Measurements from ENCODE around the gene TTC27. TPM values are rescaled to one million over a fixed set of nuclear protein-coding genes. Genes with fewer than 3 reads are reported as not detected.
"Not testable (repeated sequence)": the region's sequence is repeated elsewhere in the genome, so short reads cannot be mapped to it uniquely, and the experiment has no call there.

The TTC27 gene
- polyA plus RNA-seq, 4 donors: 3.4 to 14.6 (median 8.1) TPM

DNA sequence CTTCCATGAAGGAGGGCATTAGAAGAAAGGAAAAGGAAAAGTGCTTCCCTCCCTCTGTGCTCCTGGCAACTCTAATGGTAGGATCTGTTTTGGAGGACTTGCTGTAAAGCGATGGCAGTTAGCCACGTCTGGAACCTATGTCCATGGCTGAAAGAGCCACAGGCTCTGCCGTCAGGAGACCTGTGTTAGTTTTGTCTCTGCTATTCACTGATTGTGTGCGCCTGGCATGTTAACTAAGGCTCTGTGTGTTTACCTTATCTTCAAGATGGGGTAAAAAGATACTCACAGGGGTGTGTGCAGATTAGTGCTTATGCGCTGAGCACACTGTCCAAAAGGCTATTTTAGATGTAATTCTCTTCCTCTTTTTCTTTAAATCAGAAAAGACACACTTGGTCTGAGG is 209.1 kb downstream of the TTC27 start:
- H3K36me3 ChIP-seq (ENCODE audit: control insufficient read depth in 3 of 3, insufficient read depth in 2 of 3, low read depth in 1 of 3, low read length in 3 of 3): no peaks in the 10 kb centered on the region
- FAIRE-seq (no peak), DNase-seq (no peak)
- no peak overlapping the region for H3K27ac ChIP-seq (ENCODE audit: low read depth in 1 of 3, low read length in 2 of 3)
- no peaks in the 10 kb centered on the region for H3K27me3 ChIP-seq (ENCODE audit: control insufficient read depth in 3 of 3, insufficient read depth in 3 of 3, low read length in 3 of 3)
- WGBS, 3 donors: 34 to 57% (median 48%) methylated on average over 5 of the region's 5 CpGs
- no peaks in the 10 kb centered on the region for H3K9me3 ChIP-seq (ENCODE audit: control insufficient read depth in 2 of 2, insufficient read depth in 1 of 2, low read depth in 1 of 2, low read length in 1 of 2)
- H3K4me1 ChIP-seq (ENCODE audit: control insufficient read depth in 3 of 3, insufficient read depth in 2 of 3, low read depth in 1 of 3, low read length in 2 of 3): no peaks in the 10 kb centered on the region
- no peak overlapping the region for H3K4me3 ChIP-seq (ENCODE audit: low read depth in 1 of 3, low read length in 3 of 3)

DNA sequence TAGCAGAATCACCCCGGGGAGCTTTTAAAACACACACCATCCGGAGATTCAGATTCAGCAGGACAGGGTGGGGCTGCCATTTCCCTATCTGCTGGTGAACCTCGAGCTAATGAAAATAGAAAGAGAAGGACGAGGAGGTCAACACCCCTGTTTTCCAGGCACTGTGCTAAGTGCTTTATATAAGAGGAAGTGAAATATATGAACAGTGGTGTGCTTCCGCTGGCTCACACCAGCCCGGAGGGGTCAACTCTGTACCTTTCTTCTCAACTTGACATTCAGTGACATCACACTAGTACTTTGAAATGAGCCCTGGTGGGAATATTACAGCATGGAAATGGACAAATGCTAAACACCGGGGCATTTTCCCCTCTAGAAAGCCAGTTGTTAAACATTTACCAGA is 210.6 kb downstream of the TTC27 start:
- H3K4me3 ChIP-seq (ENCODE audit: low read depth in 1 of 3, low read length in 3 of 3): no peak overlapping the region
- H3K27ac ChIP-seq (ENCODE audit: low read depth in 1 of 3, low read length in 2 of 3): no peak overlapping the region
- no peaks in the 10 kb centered on the region for H3K9me3 ChIP-seq (ENCODE audit: control insufficient read depth in 2 of 2, insufficient read depth in 1 of 2, low read depth in 1 of 2, low read length in 1 of 2)
- WGBS, 3 donors: 66 to 71% (median 70%) methylated on average over 7 of the region's 7 CpGs
- H3K4me1 ChIP-seq (ENCODE audit: control insufficient read depth in 3 of 3, insufficient read depth in 2 of 3, low read depth in 1 of 3, low read length in 2 of 3): no peaks in the 10 kb centered on the region
- no peak for DNase-seq
- no peak for FAIRE-seq
- H3K27me3 ChIP-seq (ENCODE audit: control insufficient read depth in 3 of 3, insufficient read depth in 3 of 3, low read length in 3 of 3): no peaks in the 10 kb centered on the region
- no peaks in the 10 kb centered on the region for H3K36me3 ChIP-seq (ENCODE audit: control insufficient read depth in 3 of 3, insufficient read depth in 2 of 3, low read depth in 1 of 3, low read length in 3 of 3)

GRCh38 chr2:32838949-32839348 is 211.1 kb downstream of the TTC27 start:
- Histone ChIP-seq H3K27me3 (ENCODE audit: control insufficient read depth in 3 of 3, insufficient read depth in 3 of 3, low read length in 3 of 3) (no peaks in the 10 kb centered on the region), H3K9me3 (ENCODE audit: control insufficient read depth in 2 of 2, insufficient read depth in 1 of 2, low read depth in 1 of 2, low read length in 1 of 2) (no peaks in the 10 kb centered on the region), H3K4me3 (ENCODE audit: low read depth in 1 of 3, low read length in 3 of 3) (no peak overlapping the region), H3K27ac (ENCODE audit: low read depth in 1 of 3, low read length in 2 of 3) (no peak overlapping the region), H3K4me1 (ENCODE audit: control insufficient read depth in 3 of 3, insufficient read depth in 2 of 3, low read depth in 1 of 3, low read length in 2 of 3) (no peaks in the 10 kb centered on the region), H3K36me3 (ENCODE audit: control insufficient read depth in 3 of 3, insufficient read depth in 2 of 3, low read depth in 1 of 3, low read length in 3 of 3) (no peaks in the 10 kb centered on the region)
- FAIRE-seq: no peak
- 67 to 84% (median 80%) methylated on average over 4 of the region's 4 CpGs for WGBS, 3 donors
- no peak for DNase-seq

DNA sequence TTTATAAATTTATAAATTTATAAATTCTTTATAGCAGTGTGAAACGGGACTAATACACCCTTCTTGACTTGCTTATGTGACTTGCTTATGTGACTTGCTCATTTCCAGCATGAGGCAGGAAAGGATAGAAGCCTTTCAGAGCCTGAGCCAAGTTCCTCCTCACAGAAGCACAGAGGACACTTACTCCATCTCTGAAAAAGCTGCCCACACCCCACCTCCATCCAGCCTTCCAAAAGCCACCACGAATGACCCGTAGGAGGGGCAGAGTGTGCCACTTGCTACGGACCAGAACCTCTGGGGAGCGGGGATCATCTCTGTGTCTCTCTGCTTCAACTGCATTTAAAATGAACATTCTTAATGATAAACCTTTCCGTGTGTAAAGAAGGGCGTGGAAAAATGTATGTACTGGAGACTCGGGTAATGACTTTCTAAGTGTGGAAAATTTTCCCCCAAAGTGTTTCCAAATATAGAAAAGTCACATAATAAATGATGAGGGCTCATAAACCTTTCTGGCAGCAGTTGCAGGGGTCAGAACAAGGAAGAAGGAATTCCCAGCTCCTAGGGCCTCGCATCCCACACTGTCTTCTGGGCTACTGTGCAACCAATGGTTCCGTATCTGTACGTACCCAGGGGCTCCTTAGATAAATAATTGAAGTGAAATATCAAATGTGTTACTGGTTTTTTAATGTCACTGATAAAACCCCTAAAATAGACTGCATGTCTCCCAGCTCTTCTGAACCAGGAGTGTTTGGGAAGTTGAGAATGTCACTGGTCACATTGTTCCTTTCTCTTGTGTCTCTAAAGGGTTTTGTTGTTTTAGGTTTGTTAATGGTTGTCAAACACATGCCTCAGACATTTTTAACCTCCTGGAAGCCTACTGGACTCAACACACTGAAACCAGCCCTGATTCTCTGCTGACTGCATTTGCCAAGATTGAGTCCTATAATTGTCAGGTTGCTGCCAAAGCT is 214.4 kb downstream of the TTC27 start:
- H3K27me3 ChIP-seq (ENCODE audit: control insufficient read depth in 3 of 3, insufficient read depth in 3 of 3, low read length in 3 of 3): no peaks in the 10 kb centered on the region

DNA sequence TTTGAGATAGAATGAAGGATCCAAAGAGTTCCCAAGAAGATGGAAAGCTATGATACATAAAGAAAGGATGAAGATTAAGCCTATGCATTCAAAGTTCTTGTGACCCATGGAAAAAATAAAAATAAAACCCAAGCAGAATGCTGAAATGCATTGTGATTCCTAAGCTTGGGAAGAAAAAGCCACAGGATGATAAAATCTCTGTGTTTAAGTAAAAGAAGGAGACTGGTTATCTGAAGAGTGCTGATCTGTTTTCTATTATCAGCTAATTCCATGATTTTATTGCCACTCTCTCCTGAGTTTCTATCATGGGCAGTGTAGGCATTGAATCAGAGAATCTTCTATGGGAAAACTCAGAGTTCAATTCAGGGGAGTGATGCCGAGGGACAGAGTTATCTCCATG is 215.8 kb downstream of the TTC27 start:
- Histone ChIP-seq H3K27ac (ENCODE audit: low read depth in 1 of 3, low read length in 2 of 3) (no peak overlapping the region), H3K36me3 (ENCODE audit: control insufficient read depth in 3 of 3, insufficient read depth in 2 of 3, low read depth in 1 of 3, low read length in 3 of 3) (no peaks in the 10 kb centered on the region), H3K27me3 (ENCODE audit: control insufficient read depth in 3 of 3, insufficient read depth in 3 of 3, low read length in 3 of 3) (no peaks in the 10 kb centered on the region), H3K4me1 (ENCODE audit: control insufficient read depth in 3 of 3, insufficient read depth in 2 of 3, low read depth in 1 of 3, low read length in 2 of 3) (no peaks in the 10 kb centered on the region), H3K4me3 (ENCODE audit: low read depth in 1 of 3, low read length in 3 of 3) (no peak overlapping the region), H3K9me3 (ENCODE audit: control insufficient read depth in 2 of 2, insufficient read depth in 1 of 2, low read depth in 1 of 2, low read length in 1 of 2) (no peaks in the 10 kb centered on the region)
- WGBS, 3 donors: 41 to 79% (median 68%) methylated on average over 1 of the region's 1 CpG
- no peak for DNase-seq
- no peak for FAIRE-seq

More for the DNA sequence above, 214.4 kb downstream of the TTC27 start:
- no peaks in the 10 kb centered on the region for H3K36me3 ChIP-seq (ENCODE audit: control insufficient read depth in 3 of 3, insufficient read depth in 2 of 3, low read depth in 1 of 3, low read length in 3 of 3)
- peak overlapping the region in 1 of 3 donors; percentile 0 for H3K4me3 ChIP-seq (ENCODE audit: low read depth in 1 of 3, low read length in 3 of 3)
- no peak overlapping the region for H3K27ac ChIP-seq (ENCODE audit: low read depth in 1 of 3, low read length in 2 of 3)
- FAIRE-seq (no peak), DNase-seq (no peak)
- no peaks in the 10 kb centered on the region for H3K4me1 ChIP-seq (ENCODE audit: control insufficient read depth in 3 of 3, insufficient read depth in 2 of 3, low read depth in 1 of 3, low read length in 2 of 3)
- H3K9me3 ChIP-seq (ENCODE audit: control insufficient read depth in 2 of 2, insufficient read depth in 1 of 2, low read depth in 1 of 2, low read length in 1 of 2): no peaks in the 10 kb centered on the region
- WGBS, 3 donors: 74 to 84% (median 81%) methylated on average over 11 of the region's 11 CpGs

- no peak overlapping the region for H3K4me3 ChIP-seq (ENCODE audit: low read depth in 1 of 3, low read length in 3 of 3)
- no peaks in the 10 kb centered on the region for H3K36me3 ChIP-seq (ENCODE audit: control insufficient read depth in 3 of 3, insufficient read depth in 2 of 3, low read depth in 1 of 3, low read length in 3 of 3)
- H3K27me3 ChIP-seq (ENCODE audit: control insufficient read depth in 3 of 3, insufficient read depth in 3 of 3, low read length in 3 of 3): no peaks in the 10 kb centered on the region
- DNase-seq (no peak), FAIRE-seq (no peak)
- no peaks in the 10 kb centered on the region for H3K4me1 ChIP-seq (ENCODE audit: control insufficient read depth in 3 of 3, insufficient read depth in 2 of 3, low read depth in 1 of 3, low read length in 2 of 3)
- H3K9me3 ChIP-seq (ENCODE audit: control insufficient read depth in 2 of 2, insufficient read depth in 1 of 2, low read depth in 1 of 2, low read length in 1 of 2): no peaks in the 10 kb centered on the region
- H3K27ac ChIP-seq (ENCODE audit: low read depth in 1 of 3, low read length in 2 of 3): no peak overlapping the region
- 69 to 86% (median 82%) methylated on average over 4 of the region's 4 CpGs for WGBS, 3 donors
Measured at GRCh38 chr2:32844253-32844652, 216.4 kb downstream of the TTC27 start.

DNA sequence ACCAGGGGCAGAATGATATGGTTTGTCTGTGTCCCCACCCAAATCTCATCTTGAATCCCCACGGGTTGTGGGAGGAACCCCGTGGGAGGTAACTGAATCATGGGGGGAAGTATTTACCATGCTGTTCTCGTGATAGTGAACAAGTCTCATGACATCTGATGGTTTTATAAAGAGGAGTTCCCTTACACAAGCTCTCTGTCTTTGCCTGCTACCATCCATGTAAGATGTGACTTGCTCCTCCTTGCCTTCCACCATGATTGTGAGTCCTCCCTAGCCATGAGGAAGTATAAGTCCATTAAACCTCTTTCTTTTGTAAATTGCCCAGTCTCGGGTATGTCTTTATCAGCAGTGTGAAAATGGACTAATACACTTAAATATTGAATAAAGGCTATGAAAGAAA is 218.4 kb downstream of the TTC27 start:
- H3K27ac ChIP-seq (ENCODE audit: low read depth in 1 of 3, low read length in 2 of 3); DNase-seq; H3K4me3 ChIP-seq (ENCODE audit: low read depth in 1 of 3, low read length in 3 of 3); H3K4me1 ChIP-seq (ENCODE audit: control insufficient read depth in 3 of 3, insufficient read depth in 2 of 3, low read depth in 1 of 3, low read length in 2 of 3); FAIRE-seq; H3K27me3 ChIP-seq (ENCODE audit: control insufficient read depth in 3 of 3, insufficient read depth in 3 of 3, low read length in 3 of 3); H3K36me3 ChIP-seq (ENCODE audit: control insufficient read depth in 3 of 3, insufficient read depth in 2 of 3, low read depth in 1 of 3, low read length in 3 of 3); H3K9me3 ChIP-seq (ENCODE audit: control insufficient read depth in 2 of 2, insufficient read depth in 1 of 2, low read depth in 1 of 2, low read length in 1 of 2): not testable (repeated sequence)
- 79 to 86% (median 80%) methylated on average over 4 of the region's 4 CpGs for WGBS, 3 donors

- H3K27me3 ChIP-seq (ENCODE audit: control insufficient read depth in 3 of 3, insufficient read depth in 3 of 3, low read length in 3 of 3): no peaks in the 10 kb centered on the region
- H3K27ac ChIP-seq (ENCODE audit: low read depth in 1 of 3, low read length in 2 of 3): no peak overlapping the region
- no peak overlapping the region for H3K4me3 ChIP-seq (ENCODE audit: low read depth in 1 of 3, low read length in 3 of 3)
- H3K4me1 ChIP-seq (ENCODE audit: control insufficient read depth in 3 of 3, insufficient read depth in 2 of 3, low read depth in 1 of 3, low read length in 2 of 3): no peaks in the 10 kb centered on the region
- H3K36me3 ChIP-seq (ENCODE audit: control insufficient read depth in 3 of 3, insufficient read depth in 2 of 3, low read depth in 1 of 3, low read length in 3 of 3): no peaks in the 10 kb centered on the region
- no peaks in the 10 kb centered on the region for H3K9me3 ChIP-seq (ENCODE audit: control insufficient read depth in 2 of 2, insufficient read depth in 1 of 2, low read depth in 1 of 2, low read length in 1 of 2)
- FAIRE-seq (no peak), DNase-seq (no peak)
Measured at GRCh38 chr2:32847734-32848133, 219.9 kb downstream of the TTC27 start.
